Right lobe of liver (tissue), 6 donors: Measurements from ENCODE around the gene EGFLAM. TPM values are rescaled to one million over a fixed set of nuclear protein-coding genes. Genes with fewer than 3 reads are reported as not detected.

Experiments
- ATAC-seq, 4 donors: fragments of 200-7000 bp; cut with Tn5 transposase; one replicate each; pipeline ENCODE4 v1.9.1; 2020; ENCODE audit warnings: mild to moderate bottlenecking in 4 of 4, moderate library complexity in 4 of 4
- DNase-seq, 3 donors: peaks; one replicate each; pipeline ENCODE4 v3.0.0-alpha.2; 2020
- H3K27ac ChIP-seq, 3 donors: fragments of 200-600 bp; one replicate each; pipeline ENCODE4 v1.8.0; 2022
- H3K27me3 ChIP-seq, 2 donors: fragments of 200-600 bp; one replicate each; pipeline ENCODE4 v1.8.0; 2022
- H3K36me3 ChIP-seq, 4 donors: fragments of 200-600 bp; sonication (generic) in 1 of 4; one replicate each; pipeline versions ENCODE4 v1.5.1 to v1.8.0; 2017 to 2022; ENCODE audit warnings: control low read depth in 1 of 4
- H3K4me1 ChIP-seq, 4 donors: fragments of 200-600 bp; sonication (generic) in 1 of 4; one replicate each; pipeline versions ENCODE4 v1.5.1 to v1.8.0; 2017 to 2022; ENCODE audit warnings: control low read depth in 1 of 4
- H3K4me3 ChIP-seq, 3 donors: fragments of 200-600 bp; one replicate each; pipeline ENCODE4 v1.8.0; 2022
- H3K9me3 ChIP-seq, 4 donors: fragments of 200-600 bp; sonication (generic) in 1 of 4; one replicate each; pipeline versions ENCODE4 v1.5.1 to v1.8.0; 2017 to 2022; ENCODE audit warnings: control low read depth in 1 of 4
- POLR2A ChIP-seq: fragments of 450-650 bp; IDR thresholded peaks from one replicate; pipeline ENCODE4 v1.6.1; 2017; ENCODE audit warnings: antibody characterized with exemption, mild to moderate bottlenecking
- WGBS: methylation state at CpG from one replicate; pipeline ENCODE4 v1.1.6; 2018; ENCODE audit warnings: low coverage, low lambda C conversion rate; ENCODE audit not compliant: insufficient coverage; ENCODE audit errors: missing lambda C conversion rate; 5-methylcytosine and 5-hydroxymethylcytosine counted together
- intact Hi-C, 2 donors: fragments of 100-400 bp; cut with DNase I; formaldehyde crosslinking; loops; one replicate each; pipeline versions ENCODE4 v1.11.2 to v1.14.1; 2022
- total RNA-seq, 6 experiments: library from RNA; depleted of rRNA in 2 of 6; stranded (reverse); fragments of >200 nt in 2 of 6; fragmentation: NEBNext Ultra II Directional in 3 of 6; extraction: Animal tissue kit (Norgen Biotek cat#: 25700) in 3 of 6; gene quantifications; one replicate each; pipeline versions ENCODE4 v1.1.0 to v1.2.4, GENCODE V29; 2016 to 2023
- TF ChIP-seq, protein P1 (sequence below), 4 donors: fragments of 200-600 bp in 3 of 4; fragments of 450-650 bp in 1 of 4; IDR thresholded peaks; one replicate each; pipeline versions ENCODE4 v1.5.1 to v1.8.0; 2016 to 2022; ENCODE audit warnings: antibody characterized with exemption in 4 of 4, mild to moderate bottlenecking in 2 of 4
- donor health status: DM: no; HTN: yes; CAD: no.
- donor health status: DM: no; HTN: no; CAD: no.
- donor health status: DM: no; HTN: no; CAD: no.
- donor health status: DM: no; HTN: yes; CAD: no.
- donor health status: DM: no; HTN: yes; CAD: no.

Gene EGFLAM
- total RNA-seq, 6 experiments from 2014 or later = 0.50 to 6.2 (median 2.3) TPM

DNA sequence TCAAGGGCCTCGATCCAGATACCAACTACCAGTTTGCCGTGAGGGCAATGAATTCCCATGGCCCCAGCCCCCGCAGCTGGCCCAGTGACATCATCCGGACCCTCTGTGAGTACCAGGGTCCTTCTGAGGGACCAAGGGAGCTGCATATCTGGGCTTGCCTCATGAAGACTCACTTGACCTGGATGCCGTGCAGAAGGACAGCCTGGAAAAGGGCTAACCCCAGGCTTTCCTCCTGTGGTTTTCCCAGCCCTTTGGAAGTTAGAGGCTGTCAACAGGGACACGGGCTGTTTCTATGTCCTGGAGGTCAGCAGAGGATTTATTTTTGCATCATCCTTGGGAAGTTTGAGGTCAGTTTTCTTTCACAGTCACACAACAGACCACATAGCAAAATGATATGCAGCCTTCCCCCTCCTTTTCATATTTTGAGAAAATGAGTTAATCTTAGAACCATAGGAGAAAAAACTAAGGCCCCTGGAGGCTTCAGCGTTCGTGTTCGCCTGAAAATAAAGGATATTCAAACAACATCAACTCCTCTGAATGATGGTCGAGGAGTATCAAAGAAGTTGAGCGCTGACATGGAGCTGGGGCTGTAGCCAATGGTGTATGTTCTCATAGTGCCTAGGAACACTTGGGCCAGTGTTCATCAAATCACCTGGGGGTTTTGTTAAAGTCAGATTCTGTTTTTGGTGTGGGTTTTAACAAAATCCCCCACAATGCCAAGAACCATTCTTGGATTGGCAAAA, 112.2 kb downstream of the EGFLAM start:
- Histone ChIP-seq H3K36me3 (no peaks in the 10 kb centered on the region), H3K9me3 (no peaks in the 10 kb centered on the region), H3K4me1 (peaks cover 0 to 7% (median 0%) of the 10 kb centered on the region in 4 donors), H3K27me3 (no peaks in the 10 kb centered on the region), H3K27ac (no peak overlapping the region), H3K4me3 (no peak overlapping the region)
- TF ChIP-seq, protein P1, sequence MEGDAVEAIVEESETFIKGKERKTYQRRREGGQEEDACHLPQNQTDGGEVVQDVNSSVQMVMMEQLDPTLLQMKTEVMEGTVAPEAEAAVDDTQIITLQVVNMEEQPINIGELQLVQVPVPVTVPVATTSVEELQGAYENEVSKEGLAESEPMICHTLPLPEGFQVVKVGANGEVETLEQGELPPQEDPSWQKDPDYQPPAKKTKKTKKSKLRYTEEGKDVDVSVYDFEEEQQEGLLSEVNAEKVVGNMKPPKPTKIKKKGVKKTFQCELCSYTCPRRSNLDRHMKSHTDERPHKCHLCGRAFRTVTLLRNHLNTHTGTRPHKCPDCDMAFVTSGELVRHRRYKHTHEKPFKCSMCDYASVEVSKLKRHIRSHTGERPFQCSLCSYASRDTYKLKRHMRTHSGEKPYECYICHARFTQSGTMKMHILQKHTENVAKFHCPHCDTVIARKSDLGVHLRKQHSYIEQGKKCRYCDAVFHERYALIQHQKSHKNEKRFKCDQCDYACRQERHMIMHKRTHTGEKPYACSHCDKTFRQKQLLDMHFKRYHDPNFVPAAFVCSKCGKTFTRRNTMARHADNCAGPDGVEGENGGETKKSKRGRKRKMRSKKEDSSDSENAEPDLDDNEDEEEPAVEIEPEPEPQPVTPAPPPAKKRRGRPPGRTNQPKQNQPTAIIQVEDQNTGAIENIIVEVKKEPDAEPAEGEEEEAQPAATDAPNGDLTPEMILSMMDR (IDR thresholded peaks at IDR 0.05) = no peak
- TF ChIP-seq POLR2A = no peak
- ATAC-seq = peak in 2 of 4 donors; percentile 21 to 23
- 90% methylated on average over 8 of the region's 11 CpGs for WGBS
- intact Hi-C loops = no loop called here
- DNase-seq = no peak

DNA sequence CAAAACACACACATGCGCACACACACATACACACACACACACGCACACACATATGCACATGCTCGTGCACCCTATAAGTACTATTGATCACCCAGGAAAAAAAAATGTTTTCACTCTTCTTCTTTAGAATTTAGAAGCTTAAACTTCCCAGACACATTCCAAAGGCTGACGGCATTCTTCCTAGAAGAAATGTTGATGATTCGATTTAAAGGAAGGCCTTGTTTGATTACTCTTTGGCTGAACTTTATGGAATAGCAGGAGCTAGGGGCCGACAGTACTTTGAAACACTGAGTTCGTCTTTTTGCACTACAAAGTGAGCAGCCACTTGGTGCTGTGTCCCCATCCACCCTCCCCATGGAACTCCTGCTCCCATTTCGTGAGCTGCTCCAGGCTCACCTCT, 113.2 kb downstream of the EGFLAM start:
- Histone ChIP-seq H3K9me3 (no peaks in the 10 kb centered on the region), H3K4me1 (peaks cover 0 to 7% (median 0%) of the 10 kb centered on the region in 4 donors), H3K27me3 (no peaks in the 10 kb centered on the region), H3K27ac (no peak overlapping the region), H3K36me3 (no peaks in the 10 kb centered on the region), H3K4me3 (no peak overlapping the region)
- DNase-seq = no peak
- TF ChIP-seq, protein P1 (IDR thresholded peaks at IDR 0.05) = no peak
- no peak for TF ChIP-seq POLR2A
- no peak for ATAC-seq
- intact Hi-C loops = no loop called here
- 58% methylated on average over 7 of the region's 8 CpGs for WGBS

DNA sequence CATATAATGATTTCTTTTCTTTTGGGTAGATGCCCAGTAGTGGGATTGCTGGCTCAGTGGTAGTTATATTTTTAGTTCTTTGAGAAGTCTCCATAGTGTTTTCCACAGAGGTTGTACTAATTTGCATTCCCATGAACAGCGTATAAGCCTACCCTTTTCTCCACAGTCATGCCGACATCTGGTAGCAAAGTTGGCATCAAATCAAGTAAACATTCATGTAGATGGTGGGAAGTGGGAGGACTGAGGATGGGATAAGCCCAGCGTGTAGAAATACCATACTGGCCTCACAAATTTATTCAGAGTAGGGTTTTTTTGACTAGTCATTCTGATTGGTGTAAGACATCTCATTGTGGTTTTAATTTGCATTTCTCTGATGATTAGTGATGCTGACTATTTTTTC, 115.4 kb downstream of the EGFLAM start:
- TF ChIP-seq, protein P1 (IDR thresholded peaks at IDR 0.05) = no peak
- TF ChIP-seq POLR2A = no peak
- no peaks in the 10 kb centered on the region for H3K36me3 ChIP-seq
- intact Hi-C loops = no loop called here
- H3K4me3 ChIP-seq = no peak overlapping the region
- whole genome bisulfite sequencing = 63% methylated on average over 3 of the region's 3 CpGs
- no peak for DNase-seq
- no peak overlapping the region for H3K27ac ChIP-seq
- no peaks in the 10 kb centered on the region for H3K9me3 ChIP-seq
- H3K27me3 ChIP-seq = no peaks in the 10 kb centered on the region
- peaks cover 0 to 7% (median 0%) of the 10 kb centered on the region in 4 donors for H3K4me1 ChIP-seq
- no peak for ATAC-seq

DNA sequence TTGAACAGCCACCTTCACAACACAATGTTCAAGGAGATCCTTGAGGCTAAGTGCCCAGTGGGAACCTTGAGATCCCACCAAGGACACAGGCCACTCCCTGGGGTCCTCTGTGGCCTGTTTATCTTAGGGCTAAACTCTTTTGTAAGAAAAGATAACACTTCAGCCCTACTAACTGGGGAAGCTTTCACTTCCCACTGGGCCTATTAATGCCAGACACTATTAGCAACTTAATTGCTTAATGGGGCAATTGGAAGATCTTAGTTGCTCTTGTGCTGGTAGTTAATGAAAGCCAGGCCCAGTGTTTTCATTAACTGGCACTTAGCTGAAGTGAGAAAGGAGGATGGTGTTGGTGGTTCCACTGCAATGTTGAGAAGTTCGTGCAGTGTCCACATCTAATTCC, 117.1 kb downstream of the EGFLAM start:
- no peaks in the 10 kb centered on the region for H3K36me3 ChIP-seq
- no peaks in the 10 kb centered on the region for H3K9me3 ChIP-seq
- WGBS = 50% methylated on average over 1 of the region's 1 CpG
- TF ChIP-seq, protein P1 (IDR thresholded peaks at IDR 0.05) = no peak
- no peak for TF ChIP-seq POLR2A
- no peak for ATAC-seq
- no peaks in the 10 kb centered on the region for H3K27me3 ChIP-seq
- intact Hi-C loops = no loop called here
- no peak overlapping the region for H3K4me3 ChIP-seq
- no peak overlapping the region for H3K27ac ChIP-seq
- no peaks in the 10 kb centered on the region for H3K4me1 ChIP-seq
- no peak for DNase-seq
